ENCODE measurements around the gene ARCN1.

Gene ARCN1

GRCh38 chr11:118622376-118623268 lies 50.4 kb downstream of the ARCN1 start:
- DNase-seq = no peak

DNA sequence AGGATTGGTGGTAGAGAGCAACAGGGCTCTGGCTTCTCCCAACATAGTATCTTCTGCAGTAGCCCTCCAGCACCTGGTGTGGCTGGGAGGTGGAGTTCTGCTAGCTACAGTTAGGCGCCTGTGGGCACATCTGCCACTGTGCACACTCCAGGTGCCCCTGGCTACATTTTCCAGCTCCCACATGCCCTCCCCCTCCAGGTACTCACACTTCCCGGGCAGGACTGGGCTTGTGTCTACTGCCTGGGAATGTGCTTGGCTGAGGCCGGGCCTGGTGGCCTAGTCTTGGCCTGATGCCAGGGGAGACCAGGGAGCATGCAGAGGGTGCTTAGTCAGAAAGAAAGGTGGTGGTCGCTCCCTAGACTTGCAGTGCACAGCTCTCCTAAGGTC lies 51.1 kb downstream of the ARCN1 start:
- no peak for DNase-seq

DNA sequence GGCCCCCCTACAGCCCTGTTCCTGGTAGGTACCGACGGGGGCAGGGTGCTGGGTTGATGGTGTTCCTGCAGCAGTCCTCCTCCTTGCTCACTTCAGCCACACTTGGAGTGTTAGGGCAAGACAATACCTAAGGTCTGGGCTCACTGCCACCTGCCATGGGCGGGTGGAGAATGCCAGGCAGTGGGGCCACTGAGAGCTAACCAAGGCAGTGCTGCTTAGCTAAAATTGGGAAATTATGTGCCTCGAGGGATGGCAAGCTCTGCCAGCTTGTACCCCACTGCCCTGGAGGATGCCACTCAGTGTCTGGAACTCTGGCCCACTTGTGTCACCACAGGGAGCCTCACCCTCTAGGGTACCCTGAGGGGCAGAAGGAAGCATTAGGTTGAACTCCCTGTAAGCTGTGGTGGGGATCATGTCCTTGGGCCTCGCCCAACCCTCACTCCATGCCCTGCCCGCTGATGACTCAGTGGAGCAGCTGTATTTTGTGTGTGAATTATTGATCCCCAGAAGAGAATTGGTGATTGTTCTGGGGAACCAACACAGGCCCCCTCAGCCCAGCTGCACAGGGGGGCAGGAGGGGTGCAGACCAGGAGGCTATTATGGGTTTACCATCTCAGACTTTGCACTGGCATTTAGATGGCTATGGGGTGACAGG lies 53.0 kb downstream of the ARCN1 start:
- no peak for DNase-seq

- DNase-seq = no peak
These were observed 53.8 kb downstream of the ARCN1 start for GRCh38 chr11:118625976-118626375.

DNA sequence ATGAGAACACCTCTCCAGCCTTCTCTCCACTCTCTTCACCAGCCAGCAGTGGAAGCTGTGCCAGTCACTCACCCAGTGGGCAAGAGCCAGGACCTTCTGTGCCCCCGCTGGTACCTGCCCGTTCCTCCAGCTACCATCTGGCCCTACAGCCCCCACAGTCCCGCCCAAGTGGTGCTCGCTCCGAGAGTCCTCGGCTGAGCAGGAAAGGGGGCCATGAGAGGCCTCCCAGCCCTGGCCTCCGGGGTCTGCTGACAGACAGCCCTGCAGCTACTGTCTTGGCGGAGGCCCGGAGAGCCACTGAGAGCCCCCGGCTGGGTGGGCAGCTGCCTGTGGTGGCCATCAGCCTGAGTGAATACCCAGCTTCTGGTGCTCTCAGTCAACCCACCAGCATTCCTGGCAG lies 55.4 kb downstream of the ARCN1 start:
- no peak for DNase-seq

- no peak for DNase-seq
These were observed 55.8 kb downstream of the ARCN1 start for GRCh38 chr11:118628031-118628430.

- DNase-seq = no peak
These were observed 56.2 kb downstream of the ARCN1 start for GRCh38 chr11:118628432-118628831.

- no peak for DNase-seq
These were observed 56.8 kb downstream of the ARCN1 start for GRCh38 chr11:118628861-118629549.

GRCh38 chr11:118629761-118630661 lies 57.8 kb downstream of the ARCN1 start:
- no peak for DNase-seq

GRCh38 chr11:118631142-118631909 lies 59.1 kb downstream of the ARCN1 start:
- DNase-seq = no peak

DNA sequence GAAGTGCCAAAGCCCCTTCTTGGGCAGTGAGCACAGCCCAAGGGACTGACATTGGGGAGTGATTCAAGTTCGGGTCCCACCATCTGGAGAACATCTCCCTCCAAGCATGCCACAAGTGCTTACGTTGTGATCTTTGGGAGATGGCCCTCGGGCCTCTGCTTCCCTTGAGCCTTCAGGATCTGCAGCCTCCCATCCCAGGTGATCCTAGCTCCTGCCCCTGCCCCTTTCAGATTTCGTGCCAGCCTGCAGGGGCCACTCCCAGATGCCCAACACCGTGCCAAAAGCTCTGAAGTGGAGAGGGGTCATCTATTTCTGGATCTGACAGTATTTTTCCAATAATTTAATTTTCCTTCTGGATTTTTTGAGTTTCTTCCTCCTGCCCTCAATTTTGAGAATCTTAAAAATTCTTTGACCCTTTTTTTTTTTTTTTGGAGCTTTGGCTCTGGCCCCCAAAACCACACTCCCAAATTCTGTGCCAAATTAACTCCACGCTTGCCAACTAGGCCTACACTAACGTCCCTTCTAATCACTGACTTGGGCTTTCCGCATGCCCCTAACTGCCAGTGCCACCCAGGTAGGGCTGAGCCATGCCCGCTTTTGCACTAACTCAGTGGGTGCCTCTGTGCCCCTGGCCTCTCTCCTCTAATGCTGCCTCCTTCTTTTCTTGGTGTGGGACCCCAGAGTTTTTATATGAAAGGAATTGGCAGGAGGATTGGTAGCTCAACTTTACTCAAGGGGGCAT lies 60.5 kb downstream of the ARCN1 start:
- DNase-seq = no peak

DNA sequence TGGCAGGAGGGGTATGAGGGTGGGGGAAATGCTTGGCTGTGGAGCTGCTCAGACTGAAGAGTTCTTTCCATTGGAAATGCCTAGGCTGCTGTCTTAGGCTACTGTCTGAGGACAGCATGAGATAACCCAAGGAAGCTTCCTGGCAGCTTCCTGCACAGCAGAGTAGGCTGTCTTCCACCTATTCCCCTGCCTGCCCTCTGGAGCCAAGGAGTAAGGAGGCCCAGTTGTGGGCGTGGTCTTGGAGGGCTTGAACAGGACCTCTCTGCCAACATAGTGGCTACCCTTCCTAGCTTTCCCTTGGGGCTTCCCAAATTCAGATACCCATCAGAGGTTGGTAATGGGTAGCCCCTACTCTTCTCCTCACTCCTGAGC lies 61.1 kb downstream of the ARCN1 start:
- DNase-seq = no peak

- no peak for DNase-seq
These were observed 61.8 kb downstream of the ARCN1 start for GRCh38 chr11:118633979-118634378.

DNA sequence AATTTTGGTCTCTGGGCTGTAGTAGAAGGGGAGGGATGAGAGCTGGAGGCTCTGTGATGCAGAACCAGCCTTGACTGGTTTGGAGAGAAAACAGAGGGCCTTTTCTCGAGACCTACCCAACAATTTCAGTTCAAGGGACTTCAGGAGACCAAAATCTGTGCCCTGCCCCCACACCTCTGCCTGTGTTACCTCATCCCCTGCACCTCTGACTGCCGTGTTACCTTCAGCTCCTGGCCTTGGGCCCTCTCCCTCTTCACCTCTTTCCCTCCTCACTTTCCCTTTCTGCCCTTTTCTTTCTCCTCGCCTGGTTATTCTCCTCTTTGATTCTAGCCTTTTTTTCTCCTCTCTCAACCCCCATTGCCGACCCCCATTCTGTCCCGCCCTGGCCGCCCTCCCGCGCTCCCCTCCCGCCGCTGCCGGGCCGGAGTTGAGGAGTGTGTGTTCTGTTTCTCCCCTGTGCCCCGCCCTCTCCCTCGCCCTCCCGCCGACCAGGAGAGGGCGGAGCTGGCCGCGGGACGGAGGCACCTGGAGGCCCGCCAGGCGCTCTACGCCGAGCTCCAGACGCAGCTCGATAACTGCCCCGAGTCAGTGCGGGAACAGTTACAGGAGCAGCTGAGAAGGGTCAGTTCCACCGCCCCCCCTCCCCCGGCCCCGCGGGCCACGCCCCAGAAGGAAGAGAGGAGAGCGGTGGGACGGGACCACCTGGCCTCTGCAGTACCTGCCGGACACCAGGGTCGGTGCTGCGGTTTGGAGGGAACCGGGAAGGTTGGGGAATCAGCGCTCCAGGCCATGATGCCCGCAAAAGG lies 62.4 kb downstream of the ARCN1 start:
- no peak for DNase-seq

DNA sequence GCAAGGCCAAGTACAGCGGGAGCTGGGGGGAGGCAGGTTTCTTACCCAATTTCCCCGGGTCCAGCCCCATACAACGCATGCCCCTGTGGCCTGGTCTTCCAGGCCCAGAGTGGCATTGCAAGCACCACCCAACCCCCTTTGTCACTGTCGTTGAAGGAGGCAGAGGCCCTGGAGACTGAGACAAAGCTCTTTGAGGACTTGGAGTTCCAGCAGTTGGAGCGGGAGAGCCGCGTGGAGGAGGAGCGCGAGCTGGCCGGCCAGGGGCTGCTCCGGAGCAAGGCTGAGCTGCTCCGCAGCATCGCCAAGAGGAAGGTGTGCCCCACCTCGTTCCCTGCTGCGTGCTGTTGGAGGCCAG lies 63.0 kb downstream of the ARCN1 start:
- no peak for DNase-seq

DNA sequence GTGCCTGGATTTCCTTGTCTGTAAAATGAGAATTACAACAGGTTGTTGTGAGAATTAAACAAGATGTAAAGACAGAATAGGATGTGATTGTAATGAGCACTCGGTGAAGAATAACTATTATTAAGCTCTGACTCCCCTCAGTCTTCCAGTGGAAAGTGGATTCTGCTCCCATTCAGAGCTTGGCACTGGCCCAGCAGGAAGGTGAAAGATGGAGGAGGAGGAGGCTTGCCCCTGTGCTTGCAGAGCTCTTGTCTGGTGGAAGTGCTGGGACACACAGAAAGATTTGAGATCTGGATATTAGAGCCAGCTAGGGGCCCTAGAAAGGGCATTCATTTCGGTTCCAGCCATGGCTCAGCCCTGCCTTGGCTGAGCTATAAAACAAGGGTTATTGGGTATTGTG lies 63.4 kb downstream of the ARCN1 start:
- no peak for DNase-seq

DNA sequence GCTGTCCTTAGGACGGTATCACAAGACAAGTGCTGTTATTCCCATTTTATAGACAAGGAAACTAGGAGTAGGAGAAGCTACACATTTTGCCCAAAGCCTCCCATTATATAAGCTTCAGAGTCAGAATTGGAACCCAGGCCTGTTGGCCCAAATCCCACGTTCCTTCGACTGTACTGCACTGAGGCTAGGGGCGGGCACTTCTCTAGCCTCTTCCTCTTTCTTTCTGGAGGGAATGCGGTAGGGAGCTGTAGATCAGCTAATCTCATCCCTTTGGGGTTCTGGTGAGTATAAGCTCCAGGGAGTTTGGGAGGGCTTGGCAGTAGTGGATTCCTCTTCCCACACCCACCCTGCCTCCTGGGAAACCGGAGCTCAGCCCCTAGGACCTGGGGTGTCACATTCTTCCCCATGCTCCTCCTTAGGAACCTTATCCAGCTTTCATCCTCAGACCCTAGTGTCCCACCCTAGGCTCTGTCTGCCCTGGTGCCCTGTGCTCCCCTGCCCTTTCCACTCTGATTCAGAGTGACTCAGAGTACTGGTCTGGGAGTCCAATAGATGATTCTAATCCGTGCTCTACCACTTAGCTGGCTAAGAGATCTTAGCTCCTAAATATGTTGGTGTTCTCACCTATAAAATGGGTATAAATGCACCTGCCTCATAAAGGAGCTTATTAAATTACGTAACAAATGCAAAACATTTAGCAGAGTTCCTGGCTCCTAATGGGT lies 64.5 kb downstream of the ARCN1 start:
- no peak for DNase-seq

DNA sequence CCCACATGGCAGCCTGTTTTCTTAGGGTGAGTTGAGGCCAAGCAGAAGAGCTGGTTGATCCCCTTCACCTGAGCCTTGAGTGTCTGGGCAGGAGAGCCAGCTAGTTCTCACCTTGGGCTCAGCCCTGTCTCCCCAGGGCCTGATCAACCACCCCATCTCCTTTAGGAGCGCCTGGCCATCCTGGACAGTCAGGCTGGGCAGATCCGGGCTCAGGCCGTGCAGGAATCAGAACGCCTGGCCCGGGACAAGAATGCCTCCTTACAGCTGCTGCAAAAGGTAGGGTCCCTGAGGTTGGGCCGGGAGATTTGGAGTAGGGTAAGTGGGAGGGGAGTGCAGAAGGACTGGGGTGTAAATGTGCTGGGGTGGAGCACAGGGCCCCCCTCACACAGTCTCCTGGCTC lies 66.5 kb downstream of the ARCN1 start:
- DNase-seq = no peak

DNA sequence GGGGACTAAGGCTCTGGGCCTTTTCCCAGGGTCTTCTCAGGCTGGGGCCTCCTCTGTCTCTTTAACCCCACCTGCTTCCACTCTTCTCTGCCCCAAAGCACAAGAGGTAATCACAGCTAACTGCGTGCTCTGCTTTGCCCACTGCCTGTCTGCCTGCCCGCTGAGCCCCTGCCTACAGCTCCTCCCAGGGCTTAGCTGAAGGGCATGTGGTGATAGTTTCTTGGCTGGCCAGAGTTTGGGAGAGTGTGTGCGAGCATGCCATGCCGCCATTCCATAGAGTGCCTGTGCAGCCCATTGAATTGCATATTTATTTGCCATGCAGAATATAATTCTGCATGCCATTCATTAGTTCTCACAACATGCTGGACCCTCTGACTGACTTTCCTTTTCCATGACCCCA lies 67.7 kb downstream of the ARCN1 start:
- no peak for DNase-seq

All from NCI-H1436 treated with DMSO at 0.1 percent for 48 hours (cell line).